EL (cell line): ENCODE results near the gene MYCT1.

Source experiments
- DNase-seq: peaks from one replicate; pipeline ENCODE4 v3.0.0-alpha.2; 2016

Gene MYCT1

GRCh38 chr6:152723398-152723797 is 25.7 kb downstream of the MYCT1 start:
- peak; percentile 30 for DNase-seq

GRCh38 chr6:152726313-152726712 is 28.6 kb downstream of the MYCT1 start:
- no peak for DNase-seq

GRCh38 chr6:152727507-152727906 is 29.8 kb downstream of the MYCT1 start:
- DNase-seq, result no peak

GRCh38 chr6:152734630-152735029 is 36.9 kb downstream of the MYCT1 start:
- DNase-seq, result no peak

GRCh38 chr6:152736687-152737273 is 39.1 kb downstream of the MYCT1 start:
- no peak for DNase-seq

- no peak for DNase-seq
These were observed 47.9 kb downstream of the MYCT1 start for GRCh38 chr6:152745509-152746171.

GRCh38 chr6:152746172-152746553 is 48.5 kb downstream of the MYCT1 start:
- DNase-seq, result peak; percentile 52

GRCh38 chr6:152748843-152749242 is 51.1 kb downstream of the MYCT1 start:
- no peak for DNase-seq

- DNase-seq, result no peak
These were observed 51.6 kb downstream of the MYCT1 start for GRCh38 chr6:152749336-152749735.

- DNase-seq, result peak; percentile 33
These were observed 53.0 kb downstream of the MYCT1 start, which contains the start of gene VIP for GRCh38 chr6:152750694-152751093. VIP (plus strand) TSS chr6:152750797; CDS start chr6:152752178, 1,381 bp downstream.

GRCh38 chr6:152765331-152765730 is 67.6 kb downstream of the MYCT1 start:
- no peak for DNase-seq

GRCh38 chr6:152769159-152769558 is 71.5 kb downstream of the MYCT1 start:
- DNase-seq, result no peak

- DNase-seq, result no peak
These were observed 72.3 kb downstream of the MYCT1 start for GRCh38 chr6:152769993-152770392.

GRCh38 chr6:152771061-152771687 is 73.5 kb downstream of the MYCT1 start:
- no peak for DNase-seq
